ENCODE data around the gene PPP1R26.

Gene PPP1R26

GRCh38 chr9:135463140-135463539 is 16.4 kb upstream of the PPP1R26 start:
- in situ Hi-C loops (cut with HindIII; ENCODE audit: low sequenced_read_pairs) = no loop called here

- in situ Hi-C loops (cut with HindIII; ENCODE audit: low sequenced_read_pairs) = no loop called here
These were observed 15.4 kb upstream of the PPP1R26 start for GRCh38 chr9:135464181-135464580.

GRCh38 chr9:135468854-135469521 is 10.6 kb upstream of the PPP1R26 start:
- in situ Hi-C loops (cut with HindIII; ENCODE audit: low sequenced_read_pairs) = no loop called here

GRCh38 chr9:135471791-135472640 is 7.6 kb upstream of the PPP1R26 start:
- in situ Hi-C loops (cut with HindIII; ENCODE audit: low sequenced_read_pairs) = no loop called here

- in situ Hi-C loops (cut with HindIII; ENCODE audit: low sequenced_read_pairs) = no loop called here
These were observed 5.5 kb upstream of the PPP1R26 start for GRCh38 chr9:135473972-135474543.

- in situ Hi-C loops (cut with HindIII; ENCODE audit: low sequenced_read_pairs) = no loop called here
These were observed 4.7 kb upstream of the PPP1R26 start for GRCh38 chr9:135474915-135475314.

GRCh38 chr9:135476561-135477355 is 2.8 kb upstream of the PPP1R26 start:
- in situ Hi-C loops (cut with HindIII; ENCODE audit: low sequenced_read_pairs) = no loop called here

GRCh38 chr9:135478191-135478590 is 1.4 kb upstream of the PPP1R26 start:
- in situ Hi-C loops (cut with HindIII; ENCODE audit: low sequenced_read_pairs) = no loop called here

- in situ Hi-C loops (cut with HindIII; ENCODE audit: low sequenced_read_pairs) = no loop called here
These were observed 633 bp upstream of the PPP1R26 start for GRCh38 chr9:135478829-135479468.

- in situ Hi-C loops (cut with HindIII; ENCODE audit: low sequenced_read_pairs) = no loop called here
These were observed 723 bp downstream of the PPP1R26 start for GRCh38 chr9:135480071-135480939.

GRCh38 chr9:135480940-135481310 is 1.3 kb downstream of the PPP1R26 start:
- in situ Hi-C loops (cut with HindIII; ENCODE audit: low sequenced_read_pairs) = no loop called here

- in situ Hi-C loops (cut with HindIII; ENCODE audit: low sequenced_read_pairs) = no loop called here
These were observed 2.6 kb downstream of the PPP1R26 start for GRCh38 chr9:135482015-135482754.

GRCh38 chr9:135484460-135485277 is 5.1 kb downstream of the PPP1R26 start:
- in situ Hi-C loops (cut with HindIII; ENCODE audit: low sequenced_read_pairs) = no loop called here

- in situ Hi-C loops (cut with HindIII; ENCODE audit: low sequenced_read_pairs) = no loop called here
These were observed 5.8 kb downstream of the PPP1R26 start for GRCh38 chr9:135485385-135485784.

- in situ Hi-C loops (cut with HindIII; ENCODE audit: low sequenced_read_pairs) = no loop called here
These were observed 6.2 kb downstream of the PPP1R26 start for GRCh38 chr9:135485832-135486231.

GRCh38 chr9:135486267-135487065 is 6.9 kb downstream of the PPP1R26 start:
- in situ Hi-C loops (cut with HindIII; ENCODE audit: low sequenced_read_pairs) = no loop called here

GRCh38 chr9:135487281-135488012 is 7.9 kb downstream of the PPP1R26 start:
- in situ Hi-C loops (cut with HindIII; ENCODE audit: low sequenced_read_pairs) = no loop called here
